Middle frontal gyrus (tissue), 1 donor: ENCODE data around the gene RGS7BP.

Experiments used
- DNase-seq: peaks from one replicate; pipeline ENCODE4 v3.0.0-alpha.2; 2015; ENCODE audit warnings: low spot score; ENCODE audit errors: extremely low spot score

RGS7BP gene

DNA sequence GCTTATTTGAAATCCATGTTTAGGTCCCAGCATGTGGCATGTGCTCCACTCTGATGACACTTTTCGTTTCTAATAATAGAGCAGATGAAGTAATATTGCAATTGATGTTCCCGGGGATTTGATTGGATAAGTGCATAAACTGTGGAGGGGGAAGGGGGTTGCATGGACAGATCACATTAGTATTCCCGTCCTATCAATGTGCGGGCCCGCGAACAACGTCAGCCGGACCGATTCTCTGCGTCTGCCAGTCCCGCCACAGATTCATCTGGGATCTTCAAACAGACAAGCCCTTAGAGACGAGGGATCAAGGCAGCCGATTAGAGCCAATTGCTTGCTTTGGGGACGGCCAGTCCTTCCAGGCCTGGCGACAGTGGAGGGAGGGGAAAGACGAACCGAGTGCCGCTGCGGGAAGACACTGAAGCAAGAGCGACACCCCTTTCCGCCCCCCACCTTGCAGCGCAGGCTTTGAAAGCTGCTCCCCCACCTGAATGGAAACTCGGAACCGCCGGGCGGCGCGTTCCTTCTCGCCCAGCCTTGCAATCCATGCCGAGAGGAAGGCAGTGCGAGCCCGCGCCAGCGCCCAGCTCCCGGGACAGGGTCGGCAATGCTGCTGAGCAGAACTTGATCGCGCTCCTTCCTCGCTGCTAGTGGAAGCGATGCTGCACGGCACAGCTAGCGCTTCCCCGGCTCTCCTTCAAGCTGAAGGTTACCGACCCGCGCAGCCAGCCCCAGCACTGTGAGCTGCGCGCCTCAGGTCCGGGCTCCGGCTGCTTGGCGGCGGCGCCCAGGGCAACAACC lies at the start of gene RGS7BP:
Gene RGS7BP (plus strand): TSS at position 247 of the 798 bp plus-strand sequence. CDS start 610 bp downstream, outside the sequence.
- DNase-seq: peak; percentile 47

DNA sequence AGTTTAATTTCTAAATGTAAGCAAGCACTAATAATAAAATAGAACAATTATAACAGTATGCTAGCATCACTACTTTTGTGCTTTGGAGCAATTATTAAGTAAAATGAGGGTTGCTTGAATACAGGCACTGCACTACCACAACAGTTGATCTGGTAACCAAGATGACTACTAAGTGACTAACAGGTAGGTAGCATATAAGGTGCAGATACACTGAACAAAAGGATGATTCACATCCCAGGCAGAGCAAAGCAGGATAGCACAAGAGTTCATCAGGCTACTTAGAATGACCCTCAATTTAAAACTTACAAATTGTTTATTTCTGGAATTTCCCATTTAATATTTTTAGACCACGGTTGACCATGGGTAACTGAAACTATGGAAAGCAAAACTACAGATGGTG lies 48.0 kb upstream of the RGS7BP start:
- DNase-seq: no peak

DNA sequence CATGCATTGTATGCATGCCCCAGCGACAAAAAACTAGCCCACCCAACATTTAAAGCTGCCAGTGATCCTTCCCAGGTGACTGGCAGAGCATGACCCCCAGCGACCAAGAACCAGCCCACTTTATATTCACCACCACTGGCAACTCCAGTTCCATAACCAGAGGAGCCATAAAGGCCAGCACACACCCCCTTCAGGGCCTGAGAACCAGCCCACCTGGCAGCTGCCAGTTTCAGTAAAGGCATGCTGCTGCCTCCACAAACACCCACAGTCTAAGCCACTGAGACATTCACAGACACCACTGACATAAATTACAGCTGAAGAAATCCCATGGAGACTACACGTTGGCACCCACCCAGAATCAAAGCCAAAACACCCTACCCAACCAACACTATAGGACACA lies 46.9 kb upstream of the RGS7BP start:
- no peak for DNase-seq

DNA sequence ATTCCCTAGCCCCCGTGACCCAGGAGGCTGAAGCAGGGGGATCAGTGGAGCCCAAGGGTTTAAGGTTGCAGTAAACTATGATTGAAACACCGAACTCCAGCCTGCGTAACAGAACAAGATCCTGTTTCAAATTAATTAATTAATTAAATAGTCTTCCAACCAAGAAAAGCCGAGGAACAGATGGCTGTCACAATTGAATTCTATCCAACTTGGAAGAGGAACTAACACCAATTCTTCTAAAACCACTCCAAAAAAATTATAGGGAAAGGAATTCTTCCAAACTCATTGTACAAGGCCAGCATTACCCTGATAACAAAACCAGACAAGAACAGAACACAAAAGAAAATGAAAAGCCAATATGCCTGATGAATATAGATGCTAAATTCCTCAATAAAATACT lies 43.4 kb upstream of the RGS7BP start:
- DNase-seq: no peak

DNA sequence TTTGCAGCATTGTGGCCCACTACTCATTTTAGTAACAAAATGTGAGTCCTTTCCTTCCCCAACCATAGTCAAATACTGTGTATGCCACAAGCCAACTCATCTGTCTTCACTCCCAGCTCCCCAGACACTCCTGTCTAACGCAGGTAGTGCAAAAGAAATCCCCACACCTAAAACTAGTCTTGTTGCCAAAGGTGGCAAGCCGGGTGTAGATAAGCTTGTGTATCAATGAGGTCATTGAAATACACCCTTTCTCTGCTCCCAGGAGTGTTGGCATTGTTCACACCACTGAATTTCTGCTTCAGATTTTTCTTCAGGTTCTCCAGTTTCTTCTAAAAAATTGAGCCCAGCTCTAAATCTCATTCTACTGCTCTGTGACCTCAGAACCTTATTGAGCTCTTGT lies 19.7 kb upstream of the RGS7BP start:
- no peak for DNase-seq

DNA sequence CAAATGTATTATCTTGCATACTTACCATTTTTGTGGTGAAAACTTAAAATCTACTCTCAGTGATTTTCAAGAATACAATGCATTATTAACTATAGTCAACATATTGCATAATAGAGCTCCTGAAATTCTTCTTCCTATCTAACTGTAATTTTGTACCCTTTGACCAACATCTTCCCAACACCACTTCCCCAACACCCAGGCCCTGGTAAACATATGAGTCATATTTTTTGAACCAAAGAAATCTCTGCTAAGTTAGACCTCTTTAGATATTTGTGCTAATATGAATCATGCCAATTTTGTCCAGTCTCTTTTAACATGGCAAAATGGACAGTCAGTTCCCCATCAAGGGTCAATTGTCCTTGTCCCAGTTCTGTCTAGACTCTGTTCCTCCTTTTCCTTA lies 18.5 kb upstream of the RGS7BP start:
- DNase-seq: no peak

DNA sequence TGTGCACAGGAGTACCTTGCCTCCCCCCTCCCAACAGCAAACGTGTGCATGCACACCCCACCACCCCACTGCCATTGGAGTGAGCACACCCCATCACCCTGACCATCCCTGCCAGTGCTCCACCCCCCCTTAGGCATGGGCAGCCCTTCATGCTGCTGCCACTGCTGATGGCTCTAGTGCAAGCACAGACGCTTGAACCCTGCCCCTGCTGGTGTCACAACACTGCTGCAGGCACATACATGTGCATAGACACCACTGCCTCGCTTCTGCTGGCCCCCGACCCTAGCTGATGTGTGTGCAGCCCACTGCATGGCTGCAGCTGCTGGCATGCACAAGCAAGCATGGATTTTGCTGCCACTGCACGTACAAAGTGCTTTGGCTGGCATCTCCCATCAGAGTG lies 16.0 kb upstream of the RGS7BP start:
- DNase-seq: no peak

DNA sequence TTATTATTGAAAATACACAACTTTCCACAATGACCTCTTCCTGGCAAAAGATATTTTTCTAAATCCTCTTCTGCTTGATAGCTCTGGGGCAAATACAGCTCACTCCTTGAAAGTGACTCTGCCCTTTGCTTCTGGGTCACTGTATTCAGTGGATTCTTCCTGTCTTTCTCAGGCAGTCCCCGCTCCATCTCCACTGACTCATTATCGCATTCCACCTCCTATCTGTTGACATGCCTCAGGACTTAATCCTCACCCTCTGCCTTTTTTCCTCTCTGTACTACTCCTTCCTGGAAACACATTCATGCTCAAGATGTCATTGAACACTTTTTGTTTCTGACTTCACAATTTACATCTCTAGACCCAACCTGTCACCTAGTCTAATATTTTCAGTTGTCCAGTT lies 8.4 kb upstream of the RGS7BP start:
- no peak for DNase-seq

DNA sequence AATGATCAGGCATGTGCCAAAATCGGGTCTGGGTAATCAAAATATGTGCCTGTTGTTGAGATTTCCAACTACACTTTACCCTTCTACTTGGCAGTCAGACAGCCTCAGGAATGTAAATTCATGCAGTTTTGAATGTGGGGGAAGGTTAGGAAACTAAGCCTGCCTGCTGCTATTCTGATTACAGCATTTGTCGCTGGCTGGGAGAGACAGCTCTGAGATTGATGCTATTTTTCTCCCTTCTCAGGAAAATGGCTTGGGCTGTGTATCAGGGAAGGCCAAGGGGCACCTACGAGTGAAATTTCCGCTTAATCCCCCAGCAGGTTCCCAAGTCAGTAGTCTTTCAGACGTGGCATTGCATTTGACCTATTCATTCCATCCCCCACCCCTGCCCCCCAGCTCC lies 3.6 kb upstream of the RGS7BP start:
- DNase-seq: no peak

DNA sequence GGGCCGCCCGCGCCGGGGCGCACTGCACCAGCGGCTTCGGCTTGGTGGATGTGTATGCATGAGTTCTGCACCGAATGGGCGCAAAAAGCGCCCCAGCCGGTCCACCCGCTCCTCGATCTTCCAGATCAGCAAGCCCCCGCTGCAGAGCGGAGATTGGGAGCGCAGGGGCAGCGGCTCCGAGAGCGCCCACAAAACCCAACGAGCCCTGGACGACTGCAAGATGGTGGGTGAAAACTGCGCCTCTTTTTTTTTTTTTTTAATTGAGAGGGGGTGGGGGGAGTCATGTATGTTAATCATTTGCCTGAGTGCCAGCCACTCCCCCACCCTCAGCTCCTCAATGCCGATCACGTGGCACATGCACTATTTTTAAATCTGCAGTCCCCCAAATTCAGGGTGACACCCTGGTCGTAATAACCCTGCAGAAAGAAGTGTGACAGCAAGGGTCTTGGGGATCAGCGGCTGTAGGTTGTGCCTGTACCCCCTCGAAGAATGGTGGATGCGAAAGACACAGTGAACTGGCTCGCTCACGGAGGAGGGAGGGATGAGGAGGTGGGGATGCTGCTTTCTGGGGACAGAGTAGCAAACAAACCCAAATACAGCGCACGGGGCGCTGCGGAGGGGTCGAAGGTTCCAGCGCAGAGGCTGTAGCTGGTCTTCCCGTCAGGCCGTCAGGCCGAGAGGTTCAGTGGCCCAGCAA lies 900 bp downstream of the RGS7BP start:
- no peak for DNase-seq

DNA sequence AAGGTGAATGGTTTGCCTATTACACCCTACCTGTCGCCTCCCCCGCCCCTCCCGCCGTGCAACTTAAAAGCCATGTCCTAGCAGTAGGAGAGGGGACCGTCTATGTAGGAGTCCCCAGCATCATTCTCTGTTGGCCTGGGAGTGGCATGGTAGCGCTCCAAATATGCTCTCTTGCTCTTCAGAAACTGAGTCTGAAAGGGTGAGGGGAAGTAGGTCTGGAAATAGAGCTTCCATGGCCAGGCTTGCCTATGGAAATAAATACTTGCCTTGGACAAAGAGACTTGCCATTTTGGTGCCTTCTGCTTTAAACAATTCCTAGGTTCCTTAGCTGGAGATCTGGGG lies 1.4 kb downstream of the RGS7BP start:
- no peak for DNase-seq

DNA sequence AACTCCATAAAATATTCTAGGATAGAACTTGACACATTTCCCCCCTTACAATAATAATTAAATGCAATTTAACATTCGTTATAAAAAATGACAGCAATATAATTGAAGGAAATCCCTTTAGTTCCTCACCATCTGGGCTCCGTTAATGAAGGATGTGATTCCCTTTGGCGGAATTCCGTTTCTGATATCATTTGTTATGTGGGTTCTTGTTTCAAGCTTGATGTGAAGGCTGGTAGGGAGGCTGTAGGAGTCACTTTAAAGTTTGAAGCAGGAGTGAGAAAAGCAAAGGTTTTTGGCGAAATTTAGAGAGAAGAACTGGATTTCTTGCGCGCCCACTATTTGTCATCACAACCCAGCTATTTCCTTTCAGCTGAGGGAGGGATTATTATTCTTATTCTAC lies 4.0 kb downstream of the RGS7BP start:
- no peak for DNase-seq

DNA sequence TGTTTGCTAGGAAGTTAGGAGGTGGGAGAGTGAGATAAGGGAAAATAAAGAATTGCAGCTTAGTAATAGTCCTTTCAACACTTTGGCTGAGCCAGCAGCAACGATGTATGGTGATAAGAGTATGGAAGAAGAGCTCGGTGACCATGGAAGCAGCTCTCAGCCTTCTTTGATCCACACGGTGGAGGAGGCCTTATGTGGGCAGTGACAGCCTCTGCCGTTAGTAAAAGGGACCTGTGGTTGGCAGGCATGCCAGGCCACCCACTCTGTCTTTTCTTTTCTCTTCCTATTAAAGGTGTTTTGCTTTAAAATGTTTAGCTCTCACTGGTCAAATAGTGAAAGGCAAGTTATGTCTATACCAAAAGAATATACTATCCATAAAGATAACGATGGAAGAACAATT lies 7.7 kb downstream of the RGS7BP start:
- no peak for DNase-seq

DNA sequence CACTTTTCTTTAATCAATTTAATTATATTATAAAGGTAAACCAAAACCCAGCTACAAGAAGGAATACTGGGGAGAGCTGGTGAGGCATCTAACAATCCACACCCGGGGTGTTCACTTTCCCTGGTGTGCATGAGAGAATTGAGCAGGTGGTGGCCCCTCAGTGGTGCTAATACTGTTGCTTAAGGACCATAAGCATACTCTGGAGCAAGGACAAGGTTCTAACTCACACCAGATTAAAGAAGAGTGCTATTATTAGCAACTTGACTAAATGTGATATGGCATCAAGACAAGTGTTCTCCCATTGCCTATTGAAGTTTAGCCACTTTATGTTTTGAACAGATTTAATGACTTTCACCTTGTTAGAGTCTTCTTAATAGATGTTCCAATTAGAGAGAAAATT lies 8.8 kb downstream of the RGS7BP start:
- no peak for DNase-seq

DNA sequence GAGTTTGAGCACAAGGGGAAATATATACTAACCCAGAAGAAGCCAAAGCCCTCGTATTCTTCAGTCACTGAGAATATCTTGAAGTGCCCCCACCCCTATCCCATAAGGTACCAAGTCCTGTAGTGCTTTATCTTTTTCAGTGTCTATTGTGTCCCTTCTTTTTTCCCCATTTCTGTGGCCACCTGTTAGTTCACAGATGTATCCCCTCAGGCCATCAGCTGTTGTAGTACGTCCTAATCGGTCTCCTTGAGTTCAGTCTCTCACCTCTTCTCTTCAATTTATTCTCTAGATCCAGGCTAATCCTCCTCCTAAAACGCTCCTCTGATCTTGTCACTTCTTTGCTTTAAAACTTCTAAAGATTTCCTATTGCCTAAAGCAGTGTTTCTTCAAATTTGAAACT lies 10.4 kb downstream of the RGS7BP start:
- DNase-seq: no peak

DNA sequence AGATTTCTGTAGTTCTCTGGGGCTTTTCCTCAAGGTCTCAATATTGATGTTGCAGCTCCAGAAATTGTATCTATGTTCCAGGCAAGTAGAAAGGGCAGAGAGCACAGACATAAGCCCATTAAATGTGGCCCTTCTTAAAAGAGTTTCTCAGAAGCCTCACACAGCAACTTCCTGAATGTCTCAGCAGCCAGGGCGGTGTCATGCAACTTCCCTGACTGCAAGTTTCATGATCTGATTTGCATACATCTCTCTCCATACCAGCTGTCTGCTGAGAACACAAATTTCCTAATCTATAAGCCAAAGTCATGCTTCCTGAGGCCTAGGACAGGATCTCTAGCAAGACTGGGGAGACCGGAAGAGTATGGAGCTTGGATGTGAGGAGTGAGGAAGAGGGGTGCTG lies 13.0 kb downstream of the RGS7BP start:
- no peak for DNase-seq

DNA sequence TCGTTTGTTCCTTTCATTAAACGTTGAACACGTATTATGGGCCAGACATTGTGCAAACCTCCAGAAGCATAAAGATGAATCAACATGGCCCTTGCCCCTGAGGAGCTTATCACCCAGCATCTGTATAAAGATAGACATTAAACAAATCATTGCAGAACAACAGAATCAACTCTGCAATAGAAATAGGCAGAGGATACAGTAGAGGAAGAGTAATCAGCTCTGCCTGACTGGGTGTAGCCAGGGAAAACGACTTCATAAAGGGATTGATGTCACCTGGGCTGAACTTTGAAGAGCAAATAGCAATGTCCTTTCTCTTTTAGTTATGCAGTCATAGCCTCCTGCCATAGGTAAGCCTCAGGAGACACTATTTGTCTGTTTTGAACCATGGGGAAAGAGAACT lies 13.4 kb downstream of the RGS7BP start:
- DNase-seq: no peak

DNA sequence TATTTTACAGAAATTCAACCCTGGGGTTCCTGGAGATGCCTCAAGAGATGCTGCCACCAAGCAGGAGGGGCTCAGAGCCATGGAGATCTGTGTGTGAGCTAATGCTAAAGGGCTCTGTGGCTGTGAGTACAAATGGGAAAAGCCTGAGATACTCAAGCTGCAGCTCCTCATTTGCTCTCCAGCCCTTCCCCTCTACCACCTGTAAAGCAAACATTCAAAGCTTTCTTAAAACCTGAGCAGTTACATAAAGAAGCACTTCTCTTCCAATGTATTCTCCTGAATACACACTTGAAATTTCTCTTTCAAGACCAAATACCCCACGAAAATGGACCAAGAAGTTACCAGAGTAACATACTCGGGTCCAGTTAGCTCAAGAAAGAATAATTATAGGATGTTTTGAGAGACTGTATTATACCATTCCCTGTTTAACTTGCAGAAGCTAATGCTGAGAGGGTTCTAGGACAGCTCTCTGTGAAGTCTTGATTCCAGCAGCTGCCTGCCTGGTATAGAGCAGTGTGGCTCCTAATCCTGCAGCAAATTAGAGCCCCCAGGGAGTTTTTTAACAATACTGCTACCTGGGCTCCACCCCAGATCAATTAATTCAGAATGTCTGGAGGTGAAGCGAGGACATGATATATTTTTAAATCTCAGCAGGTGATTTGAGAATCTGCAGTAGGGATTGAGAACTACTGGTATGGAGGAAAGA lies 21.1 kb downstream of the RGS7BP start:
- no peak for DNase-seq

DNA sequence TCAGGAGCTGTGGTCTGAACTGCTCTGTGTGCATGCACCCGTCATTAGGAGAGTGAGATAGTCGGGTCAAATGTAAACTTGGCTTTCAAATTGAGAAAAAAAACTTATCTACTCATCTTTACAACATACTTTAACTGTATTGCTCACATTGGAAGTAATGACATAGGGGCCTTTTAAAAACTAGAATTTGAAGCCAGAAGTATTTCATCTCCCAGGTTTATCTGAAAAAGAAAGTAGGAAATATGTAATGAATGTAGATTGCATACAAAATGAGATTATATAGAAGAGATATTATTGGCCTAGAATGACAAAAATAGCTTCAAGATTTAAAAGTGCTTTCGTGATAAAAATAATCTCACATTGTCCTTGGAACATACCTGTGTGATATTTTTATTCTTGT lies 24.3 kb downstream of the RGS7BP start:
- no peak for DNase-seq

DNA sequence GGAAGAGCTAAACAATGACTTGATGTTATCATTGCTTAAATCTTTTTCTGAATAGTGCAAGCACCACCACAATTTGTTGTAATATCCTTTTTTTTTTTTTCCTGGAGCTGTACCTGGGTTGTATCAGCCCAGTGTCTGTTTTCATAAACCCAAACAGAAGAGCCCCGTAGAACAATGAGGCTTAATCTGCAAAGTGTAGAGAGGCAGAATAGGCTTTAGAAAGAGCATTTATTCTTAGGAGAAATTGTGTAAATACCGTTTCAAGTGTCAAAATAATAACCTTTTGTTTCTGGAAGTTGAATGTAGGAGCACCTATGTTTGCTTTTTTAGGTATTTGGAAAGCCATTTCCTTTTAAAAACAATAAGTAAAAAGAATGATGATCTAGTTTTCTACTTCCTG lies 26.4 kb downstream of the RGS7BP start:
- no peak for DNase-seq

DNA sequence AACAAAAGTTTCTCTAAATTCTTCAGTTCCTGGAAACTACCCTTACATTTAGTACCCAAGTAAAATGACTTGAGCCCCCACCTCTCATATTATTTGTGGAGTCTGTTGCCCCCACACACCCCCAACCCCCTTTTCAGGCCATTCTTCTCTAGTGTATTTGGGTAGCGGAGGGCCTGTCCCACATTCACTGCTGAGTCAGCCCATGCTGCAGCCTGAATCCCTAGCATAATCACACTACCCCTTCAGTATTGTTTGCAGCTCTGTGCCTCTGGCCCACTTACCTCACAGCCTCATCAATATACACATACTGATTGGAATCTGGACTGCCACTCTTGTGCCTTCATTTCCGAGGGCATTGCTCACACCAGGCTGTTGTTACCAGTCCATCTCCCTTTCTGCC lies 26.8 kb downstream of the RGS7BP start:
- no peak for DNase-seq

DNA sequence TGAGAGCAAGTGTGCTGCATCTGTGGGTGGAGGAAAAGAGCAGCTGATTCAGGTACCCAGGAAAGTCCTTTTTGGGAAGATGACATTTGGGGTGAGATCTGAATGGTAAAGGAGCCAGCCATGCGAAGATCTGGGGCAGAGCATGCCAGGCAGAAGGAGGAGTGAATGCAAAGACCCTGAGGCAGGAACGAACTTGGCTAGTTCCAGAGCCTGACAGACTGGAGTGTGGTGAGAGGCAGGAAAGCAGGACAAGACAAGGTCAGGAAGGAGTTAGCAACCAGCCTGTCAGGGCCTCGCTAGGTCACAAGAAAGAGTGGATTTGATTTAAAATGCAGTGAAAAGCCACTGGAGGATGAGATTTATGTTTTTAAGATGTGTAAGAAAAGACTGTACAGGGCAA lies 28.2 kb downstream of the RGS7BP start:
- DNase-seq: no peak

DNA sequence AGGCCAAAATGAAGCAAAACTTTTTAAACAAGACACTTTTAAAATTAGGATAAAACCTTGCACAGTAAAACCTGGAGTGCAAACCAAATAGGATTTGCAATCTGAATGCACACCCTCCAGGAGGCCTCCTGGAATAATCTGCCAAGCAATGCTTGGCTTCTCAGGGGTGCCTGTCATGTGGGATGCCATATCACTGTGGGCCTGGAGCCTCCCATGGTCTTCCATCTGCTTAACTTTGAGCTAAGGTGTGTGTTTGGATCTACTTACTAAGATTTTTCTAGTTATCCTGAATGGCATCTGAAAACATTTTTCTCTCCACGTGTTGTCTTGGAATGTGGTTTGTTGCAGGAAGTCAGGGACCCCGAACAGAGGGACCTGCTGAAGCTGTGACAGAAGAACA lies 52.1 kb downstream of the RGS7BP start:
- DNase-seq: no peak
